Measurements from ENCODE around the gene PIP4K2C. TPM values are rescaled to one million over a fixed set of nuclear protein-coding genes. Genes with fewer than 3 reads are reported as not detected.

Gene PIP4K2C
- total RNA-seq, 1 donor from 2014 or later = 31.0 TPM

- peak overlapping the region; percentile 73 for H3K27ac ChIP-seq
Measured at GRCh38 chr12:57610554-57611107, 19.6 kb downstream of the PIP4K2C start.

GRCh38 chr12:57611108-57611826 lies 20.3 kb downstream of the PIP4K2C start, which contains the start of gene ARHGEF25:
Gene ARHGEF25 (plus strand): TSS chr12:57611435. CDS start chr12:57611895, 460 bp downstream.
- TF ChIP-seq CTCF (IDR thresholded peaks at IDR 0.05) = no peak
- Histone ChIP-seq H3K9me3 (no peaks in the 10 kb centered on the region), H3K4me3 (peak within 1 kb of the TSS; percentile 62), H3K36me3 (no peaks in the 10 kb centered on the region), H3K4me1 (peaks cover 6% of the 10 kb centered on the region), H3K27me3 (peaks cover 14% of the 10 kb centered on the region), H3K27ac (peak within 1 kb of the TSS; percentile 73)
- peak; percentile 69 for ATAC-seq
- DNase-seq = no peak
- intact Hi-C loops (cut with DNase I) = no loop called here

More at GRCh38 chr12:57610554-57611107, 19.6 kb downstream of the PIP4K2C start:
- ATAC-seq (no peak), DNase-seq (no peak)
- Histone ChIP-seq H3K4me1 (peaks cover 12% of the 10 kb centered on the region), H3K36me3 (no peaks in the 10 kb centered on the region), H3K27me3 (peaks cover 14% of the 10 kb centered on the region), H3K4me3 (peak overlapping the region; percentile 62), H3K9me3 (no peaks in the 10 kb centered on the region)
- intact Hi-C loops (cut with DNase I) = no loop called here
- TF ChIP-seq CTCF (IDR thresholded peaks at IDR 0.05) = no peak

- H3K4me1 ChIP-seq = peaks cover 6% of the 10 kb centered on the region
- H3K27ac ChIP-seq = peak overlapping the region; percentile 73
- DNase-seq (no peak), ATAC-seq (no peak)
- no peak for TF ChIP-seq CTCF (IDR thresholded peaks at IDR 0.05)
- H3K27me3 ChIP-seq = peaks cover 15% of the 10 kb centered on the region
- intact Hi-C loops (cut with DNase I) = no loop called here
- no peaks in the 10 kb centered on the region for H3K9me3 ChIP-seq
- H3K4me3 ChIP-seq = peak overlapping the region; percentile 62
- H3K36me3 ChIP-seq = no peaks in the 10 kb centered on the region
Measured at GRCh38 chr12:57611827-57612710, 21.1 kb downstream of the PIP4K2C start.

GRCh38 chr12:57612711-57613426 lies 21.9 kb downstream of the PIP4K2C start:
- Histone ChIP-seq H3K4me1 (peaks cover 6% of the 10 kb centered on the region), H3K4me3 (no peak overlapping the region), H3K27ac (no peak overlapping the region), H3K9me3 (no peaks in the 10 kb centered on the region), H3K27me3 (peaks cover 23% of the 10 kb centered on the region), H3K36me3 (no peaks in the 10 kb centered on the region)
- TF ChIP-seq CTCF (IDR thresholded peaks at IDR 0.05) = no peak
- ATAC-seq = no peak
- no peak for DNase-seq
- intact Hi-C loops (cut with DNase I) = no loop called here

- Histone ChIP-seq H3K4me3 (no peak overlapping the region), H3K4me1 (peaks cover 6% of the 10 kb centered on the region), H3K27ac (no peak overlapping the region), H3K27me3 (peaks cover 23% of the 10 kb centered on the region), H3K9me3 (no peaks in the 10 kb centered on the region), H3K36me3 (no peaks in the 10 kb centered on the region)
- intact Hi-C loops (cut with DNase I) = no loop called here
- ATAC-seq (no peak), DNase-seq (no peak)
- TF ChIP-seq CTCF (IDR thresholded peaks at IDR 0.05) = no peak
Measured at GRCh38 chr12:57613427-57614109, 22.6 kb downstream of the PIP4K2C start.
